HG03378 (cell line): ENCODE data around the gene CLEC20A.

ENCODE experiments used
- ATAC-seq: cut with Tn5 transposase; IDR thresholded peaks from one replicate; pipeline ENCODE4 v1.9.1; 2021; ENCODE audit warnings: mild to moderate bottlenecking, moderate library complexity; ENCODE audit not compliant: unreplicated experiment

The CLEC20A gene

GRCh38 chr1:178496410-178497135 is at the start of gene CLEC20A:
Gene CLEC20A (minus strand): TSS chr1:178496964. CDS start chr1:178496939, 25 bp downstream.
- ATAC-seq: no peak

GRCh38 chr1:178544531-178544930 is 47.8 kb upstream of the CLEC20A start:
- no peak for ATAC-seq

GRCh38 chr1:178543290-178543607 is 46.5 kb upstream of the CLEC20A start:
- peak; percentile 43 for ATAC-seq

- ATAC-seq: peak; percentile 75
Observed at GRCh38 chr1:178542554-178543289, 46.0 kb upstream of the CLEC20A start.

DNA sequence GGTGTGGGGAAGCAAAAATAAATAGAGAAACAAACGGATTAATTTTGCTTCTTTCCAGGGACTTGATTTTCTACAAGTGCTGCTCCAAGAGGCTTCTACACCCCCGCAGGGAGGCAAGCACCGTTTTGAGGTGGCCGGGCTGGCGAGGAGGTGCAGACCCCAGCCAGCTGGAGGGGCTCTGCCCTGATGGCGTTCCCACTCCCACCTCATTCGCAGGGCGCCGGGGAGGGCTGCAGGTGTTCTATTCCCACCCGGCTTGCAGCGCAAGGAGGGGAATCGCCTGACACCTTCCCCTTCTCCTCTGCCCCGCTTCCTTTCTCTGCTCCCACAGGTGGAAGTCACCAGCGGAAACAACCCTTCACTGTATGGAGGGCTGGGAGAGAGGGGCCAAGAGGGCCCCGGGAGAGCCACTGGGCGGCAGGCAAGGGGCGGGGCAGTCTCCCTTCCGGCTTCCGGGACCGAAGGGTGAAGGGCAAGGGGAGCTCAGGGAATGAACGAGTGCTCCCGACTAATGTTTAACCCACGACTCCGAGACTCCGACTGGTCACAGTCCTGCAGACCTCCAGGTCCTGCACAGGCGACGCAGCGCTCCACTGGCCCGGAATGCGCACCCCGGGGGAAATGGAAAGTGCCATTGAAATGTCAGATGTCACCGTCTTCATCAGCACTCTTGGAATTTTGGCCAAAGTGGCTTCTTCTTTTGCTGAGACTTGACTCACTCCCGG is 45.2 kb upstream of the CLEC20A start:
- ATAC-seq: peak; percentile 29

DNA sequence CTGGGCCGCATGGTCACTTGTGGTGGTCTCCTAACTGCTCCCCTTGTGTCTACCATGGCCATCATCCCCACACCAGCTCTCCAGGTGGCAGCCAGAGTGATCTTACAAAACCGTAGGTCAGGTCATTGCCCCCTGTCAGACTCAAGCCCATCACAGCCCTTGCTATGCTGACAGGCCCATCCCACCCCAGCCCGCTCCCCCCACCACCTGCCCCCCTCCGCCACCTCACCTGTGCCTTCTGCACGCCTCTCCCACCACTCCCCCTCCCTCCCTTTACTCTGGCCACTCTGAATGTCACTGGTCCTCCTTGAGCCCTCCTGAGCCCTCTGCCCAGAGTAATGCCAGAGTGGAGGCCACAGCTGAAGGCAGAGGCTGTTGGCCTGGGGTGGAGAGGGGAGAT is 44.6 kb upstream of the CLEC20A start:
- ATAC-seq: no peak

DNA sequence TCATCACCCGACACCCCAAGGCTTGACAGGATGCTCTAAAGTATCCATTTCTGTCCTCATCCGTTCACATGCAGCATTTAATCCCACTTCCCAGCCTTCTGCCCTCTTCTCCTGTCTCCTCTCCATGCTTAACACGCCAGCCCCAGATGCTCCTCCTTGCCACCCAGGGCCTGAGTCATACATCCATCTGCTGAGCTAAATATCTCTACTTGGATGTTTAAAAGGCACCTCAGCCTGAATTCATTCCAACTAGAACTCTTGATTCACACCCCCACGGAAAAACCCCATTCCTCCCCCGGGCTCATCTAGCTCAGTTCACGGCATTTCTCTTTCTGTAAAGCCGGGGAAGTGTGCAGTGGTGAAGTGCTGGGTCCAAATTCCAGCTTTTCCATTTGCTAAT is 43.9 kb upstream of the CLEC20A start:
- ATAC-seq: no peak

GRCh38 chr1:178540204-178540603 is 43.4 kb upstream of the CLEC20A start:
- no peak for ATAC-seq

DNA sequence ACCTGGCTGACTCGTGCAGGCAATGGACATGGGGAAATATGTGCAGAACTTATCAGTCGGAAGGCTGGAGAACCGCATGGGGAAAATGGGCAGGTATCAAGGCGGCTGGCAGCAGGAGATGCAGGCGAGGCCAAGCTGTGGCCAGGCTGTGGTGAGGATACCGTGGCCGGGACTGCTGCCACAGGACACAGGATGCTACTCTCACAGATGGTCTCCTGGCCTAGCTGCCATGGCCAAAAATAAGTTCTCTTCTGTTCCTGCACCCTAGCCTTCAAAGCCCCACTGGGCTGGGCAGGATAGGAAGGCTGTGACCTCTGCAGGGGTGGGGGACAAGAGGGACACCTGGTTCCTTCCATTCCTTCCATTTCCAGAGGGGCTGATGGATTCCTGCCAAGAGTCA is 42.5 kb upstream of the CLEC20A start:
- ATAC-seq: no peak

DNA sequence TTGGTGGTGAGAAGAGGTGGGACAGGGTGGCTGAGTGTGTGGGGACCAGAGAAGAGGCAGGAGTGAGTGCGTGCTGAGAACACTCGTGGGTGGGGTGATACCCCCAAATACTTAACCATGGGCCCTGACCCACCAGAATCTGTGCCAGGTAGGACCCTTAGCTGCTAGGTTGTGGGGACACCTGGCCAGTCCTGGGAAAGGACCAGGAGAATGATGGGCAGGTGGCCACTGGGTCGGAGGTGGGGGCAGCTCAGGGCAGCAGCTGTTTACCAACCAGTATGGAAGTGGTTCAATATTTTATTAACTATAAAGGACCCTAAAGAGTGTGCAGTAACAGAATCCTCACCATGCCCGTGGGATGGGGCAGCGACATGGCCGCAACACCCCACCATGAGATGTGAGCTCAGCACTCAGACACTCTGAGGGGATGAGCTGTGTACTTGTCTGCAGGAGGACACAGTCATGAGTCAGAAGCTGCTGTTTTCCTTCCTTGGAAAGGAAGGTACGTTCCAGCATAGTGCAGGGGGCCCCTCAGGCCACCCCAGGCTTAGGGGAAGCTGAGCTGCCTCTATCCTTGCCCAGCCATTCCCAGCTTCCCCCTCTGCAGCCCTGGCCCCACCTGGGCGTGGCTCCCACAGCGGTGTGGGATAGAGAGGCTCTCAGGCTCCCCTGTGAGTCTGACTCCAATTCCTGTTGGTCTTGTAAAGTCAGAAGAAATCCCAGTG is 41.6 kb upstream of the CLEC20A start:
- ATAC-seq: no peak

DNA sequence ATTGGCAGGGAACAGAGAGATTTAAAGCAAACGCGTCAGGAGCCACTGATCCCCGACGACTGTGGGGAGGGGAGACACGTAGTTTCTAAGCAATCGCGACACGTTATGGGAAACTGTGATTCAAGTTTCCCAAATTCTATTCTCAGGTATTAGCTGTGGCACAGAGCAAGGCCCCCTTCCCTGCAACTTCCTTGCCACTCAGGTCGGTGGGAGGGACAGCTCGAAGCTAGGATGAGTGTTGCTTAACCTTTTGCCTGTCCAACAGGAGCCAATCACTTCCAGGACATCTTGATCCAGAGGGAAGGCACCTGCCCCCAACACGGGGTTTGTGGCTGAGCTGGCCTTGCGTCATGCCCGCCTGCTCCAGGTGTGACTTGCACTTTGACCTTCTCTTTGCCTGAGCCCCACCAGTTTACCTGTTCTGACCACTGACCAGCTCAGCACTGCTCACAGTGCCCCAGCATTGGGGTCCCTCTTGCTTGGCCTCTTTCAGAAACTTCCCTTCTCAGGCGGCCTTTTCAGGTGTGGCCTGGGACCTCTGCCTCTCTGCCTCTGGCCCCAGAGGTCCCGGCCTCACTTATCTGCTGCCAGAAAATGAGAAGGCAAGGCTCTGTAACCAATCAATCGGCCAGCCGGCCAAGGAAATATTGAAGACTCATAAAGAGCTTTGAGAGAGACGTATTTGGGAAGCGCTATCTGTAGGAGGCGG is 40.8 kb upstream of the CLEC20A start:
- no peak for ATAC-seq

- ATAC-seq: no peak
Observed at GRCh38 chr1:178536844-178537371, 40.1 kb upstream of the CLEC20A start.

DNA sequence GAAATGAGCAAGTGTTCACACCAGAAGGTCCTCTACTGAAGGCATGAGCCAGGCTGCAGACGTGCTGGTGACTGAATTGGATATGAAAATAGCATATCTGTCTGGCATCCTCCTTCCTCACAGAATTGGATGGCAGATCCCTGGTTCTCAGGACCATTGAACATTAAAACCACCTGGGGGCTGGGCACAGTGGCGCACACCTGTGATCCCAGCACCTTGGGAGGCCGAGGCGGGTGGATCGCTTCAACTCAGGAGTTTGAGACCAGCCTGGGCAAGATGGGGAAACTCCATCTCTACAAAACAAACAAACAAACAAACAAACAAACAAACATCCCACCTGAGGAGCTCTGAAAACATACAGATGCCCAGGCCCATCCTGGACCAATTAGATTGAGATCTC is 39.6 kb upstream of the CLEC20A start:
- ATAC-seq: no peak

- ATAC-seq: no peak
Observed at GRCh38 chr1:178534137-178534868, 37.5 kb upstream of the CLEC20A start.

GRCh38 chr1:178533121-178533946 is 36.6 kb upstream of the CLEC20A start:
- ATAC-seq: no peak

GRCh38 chr1:178532392-178532791 is 35.6 kb upstream of the CLEC20A start:
- ATAC-seq: peak; percentile 67

GRCh38 chr1:178531887-178532286 is 35.1 kb upstream of the CLEC20A start:
- peak; percentile 20 for ATAC-seq

DNA sequence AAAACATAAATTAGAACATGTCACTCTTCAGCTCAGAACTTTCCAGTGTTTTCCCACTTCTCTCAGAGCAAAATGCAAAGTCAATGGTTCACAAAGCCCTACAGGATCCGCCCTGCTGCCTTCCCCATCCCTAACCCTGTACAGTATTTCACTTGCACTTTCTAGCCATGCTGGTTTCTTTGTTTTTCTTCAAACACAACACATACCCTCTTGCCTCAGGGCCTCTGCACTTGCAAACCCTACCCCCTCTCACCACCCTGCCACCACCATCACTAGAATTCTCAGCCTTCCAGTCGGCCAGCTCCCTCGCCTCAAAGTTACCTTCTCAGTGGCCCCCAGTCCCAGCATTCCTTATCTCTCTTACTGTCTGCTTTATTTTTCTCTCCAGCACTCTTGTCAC is 33.7 kb upstream of the CLEC20A start:
- no peak for ATAC-seq

GRCh38 chr1:178530037-178530402 is 33.3 kb upstream of the CLEC20A start:
- no peak for ATAC-seq
